NT2/D1 (cell line): Measurements from ENCODE around the gene PGS1.

Source experiments
- DNase-seq: peaks from one replicate; pipeline ENCODE4 v3.0.0-alpha.2; 2011; ENCODE audit warnings: low read depth, low spot score
- H3K27me3 ChIP-seq: 2 replicates; pipeline ENCODE4 v1.6.0; 2011; ENCODE audit warnings: mild to moderate bottlenecking; ENCODE audit not compliant: insufficient read length, insufficient read depth
- H3K36me3 ChIP-seq: 2 replicates; pipeline ENCODE4 v1.6.1; 2011; ENCODE audit warnings: mild to moderate bottlenecking, low read length, mixed read lengths; ENCODE audit not compliant: insufficient read depth, insufficient read length
- H3K4me1 ChIP-seq: 2 replicates; pipeline ENCODE4 v1.5.1; 2011; ENCODE audit not compliant: insufficient read depth, insufficient read length
- H3K4me3 ChIP-seq: 2 replicates; pipeline ENCODE4 v1.5.1; 2011; ENCODE audit warnings: low read depth; ENCODE audit not compliant: insufficient read length
- H3K9ac ChIP-seq: 2 replicates; pipeline ENCODE4 v1.6.0; 2011; ENCODE audit warnings: low read depth; ENCODE audit not compliant: insufficient read length
- H3K9me3 ChIP-seq: 2 replicates; pipeline ENCODE4 v1.5.1; 2011; ENCODE audit warnings: mild to moderate bottlenecking, low read length; ENCODE audit not compliant: insufficient read depth
- SUZ12 ChIP-seq: IDR thresholded peaks from 2 replicates; pipeline ENCODE4 v1.6.1; 2011; ENCODE audit not compliant: insufficient read length, insufficient read depth; ENCODE audit errors: extremely low read depth
- YY1 ChIP-seq: IDR thresholded peaks from 2 replicates; pipeline ENCODE4 v1.6.1; 2011; ENCODE audit not compliant: insufficient read length, insufficient read depth
- ZNF274 ChIP-seq: IDR thresholded peaks from 2 replicates; pipeline ENCODE4 v1.6.1; 2011; ENCODE audit warnings: mild to moderate bottlenecking, low read depth, low read length

The PGS1 gene

DNA sequence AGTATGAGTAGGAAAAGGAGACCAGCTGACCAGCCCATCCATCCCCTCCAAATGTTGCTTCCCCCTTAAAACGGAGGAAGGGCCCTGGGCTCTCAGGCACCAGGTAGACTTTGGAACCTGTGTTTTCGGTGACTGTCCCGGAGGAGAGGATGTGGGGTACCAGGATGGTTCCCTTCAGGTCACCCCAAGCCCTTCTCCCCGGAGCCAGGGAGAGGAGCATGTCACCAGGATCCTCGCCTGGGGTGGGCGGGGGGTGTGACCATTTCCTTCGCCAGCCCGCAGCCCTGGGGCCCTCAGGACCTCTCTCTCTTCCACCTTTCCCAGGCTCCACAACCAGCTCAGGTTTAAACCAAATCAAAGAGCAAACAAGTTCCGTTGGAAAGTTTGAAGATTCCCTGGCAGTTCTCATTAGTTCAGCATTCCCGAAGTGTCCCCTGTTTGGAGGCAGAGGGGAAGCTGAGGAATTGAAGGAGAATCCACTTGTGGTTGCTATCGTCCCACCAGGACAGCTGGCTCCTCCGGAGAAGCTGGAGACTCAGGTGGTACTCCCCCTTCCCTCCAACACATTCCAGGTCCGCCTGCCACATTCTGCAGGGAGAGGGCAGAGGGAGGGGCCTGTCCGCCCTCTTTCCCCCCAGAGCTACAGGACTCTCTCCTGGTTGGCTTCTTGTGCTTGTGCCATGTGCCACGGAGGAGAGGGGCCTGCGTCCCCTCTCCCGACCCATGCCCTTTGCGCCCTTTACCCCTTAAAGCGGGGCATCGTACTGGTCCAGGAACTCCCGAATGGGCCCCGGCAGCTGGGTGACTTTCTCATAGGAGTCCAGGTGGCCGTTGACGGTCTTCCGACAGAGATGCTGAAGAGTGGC lies 20.5 kb upstream of the PGS1 start:
- DNase-seq, result no peak
- Histone ChIP-seq H3K27me3 (peaks cover 72% of the 10 kb centered on the region), H3K36me3 (peaks cover 30% of the 10 kb centered on the region), H3K4me1 (peaks cover 32% of the 10 kb centered on the region), H3K9ac (no peak overlapping the region), H3K4me3 (no peak overlapping the region), H3K9me3 (no peaks in the 10 kb centered on the region)
- TF ChIP-seq SUZ12 (no peak), ZNF274 (no peak), YY1 (no peak)

DNA sequence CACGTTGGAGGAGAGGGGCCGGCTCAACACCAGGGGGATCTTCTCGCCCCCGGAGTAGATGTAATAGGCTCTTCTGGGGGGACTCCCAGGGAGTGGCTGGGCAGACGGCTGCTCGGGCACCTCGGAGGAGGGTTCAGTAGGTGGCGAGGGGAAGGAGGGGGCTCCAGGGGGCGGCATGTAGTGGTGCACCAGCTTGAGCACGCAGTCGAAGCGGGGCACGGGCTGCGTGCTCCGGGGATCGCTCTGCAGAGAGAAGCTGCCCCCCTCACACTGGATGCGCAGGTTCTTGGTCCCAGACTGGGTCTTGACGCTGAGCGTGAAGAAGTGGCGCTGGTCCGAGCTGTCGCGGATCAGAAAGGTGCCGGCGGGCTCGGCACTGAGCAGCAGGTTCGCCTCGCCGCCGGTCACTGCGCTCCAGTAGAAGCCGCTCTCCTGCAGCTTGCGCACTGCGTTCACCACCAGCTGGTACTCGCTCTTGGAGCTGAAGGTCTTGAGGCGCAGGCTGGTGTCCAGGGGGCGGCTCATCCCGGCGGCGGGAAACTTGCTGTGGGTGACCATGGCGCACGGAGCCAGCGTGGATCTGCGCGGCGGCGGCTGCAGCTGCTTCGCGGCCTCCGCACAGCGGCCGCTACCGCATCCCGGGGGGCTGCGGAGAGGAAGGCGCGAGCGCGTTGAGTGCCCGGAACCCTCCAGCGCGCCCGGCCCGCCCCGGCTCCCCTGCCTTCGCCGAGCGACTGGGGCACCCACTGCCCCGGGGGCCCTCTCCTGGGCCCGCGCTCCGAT lies 19.7 kb upstream of the PGS1 start:
- Histone ChIP-seq H3K9me3 (no peaks in the 10 kb centered on the region), H3K27me3 (peaks cover 76% of the 10 kb centered on the region), H3K36me3 (peaks cover 30% of the 10 kb centered on the region), H3K4me3 (peak overlapping the region; percentile 80), H3K4me1 (peaks cover 32% of the 10 kb centered on the region), H3K9ac (peak overlapping the region; percentile 81)
- TF ChIP-seq SUZ12, result peak; percentile 79
- no peak for TF ChIP-seq ZNF274
- TF ChIP-seq YY1, result no peak
- DNase-seq, result no peak

DNA sequence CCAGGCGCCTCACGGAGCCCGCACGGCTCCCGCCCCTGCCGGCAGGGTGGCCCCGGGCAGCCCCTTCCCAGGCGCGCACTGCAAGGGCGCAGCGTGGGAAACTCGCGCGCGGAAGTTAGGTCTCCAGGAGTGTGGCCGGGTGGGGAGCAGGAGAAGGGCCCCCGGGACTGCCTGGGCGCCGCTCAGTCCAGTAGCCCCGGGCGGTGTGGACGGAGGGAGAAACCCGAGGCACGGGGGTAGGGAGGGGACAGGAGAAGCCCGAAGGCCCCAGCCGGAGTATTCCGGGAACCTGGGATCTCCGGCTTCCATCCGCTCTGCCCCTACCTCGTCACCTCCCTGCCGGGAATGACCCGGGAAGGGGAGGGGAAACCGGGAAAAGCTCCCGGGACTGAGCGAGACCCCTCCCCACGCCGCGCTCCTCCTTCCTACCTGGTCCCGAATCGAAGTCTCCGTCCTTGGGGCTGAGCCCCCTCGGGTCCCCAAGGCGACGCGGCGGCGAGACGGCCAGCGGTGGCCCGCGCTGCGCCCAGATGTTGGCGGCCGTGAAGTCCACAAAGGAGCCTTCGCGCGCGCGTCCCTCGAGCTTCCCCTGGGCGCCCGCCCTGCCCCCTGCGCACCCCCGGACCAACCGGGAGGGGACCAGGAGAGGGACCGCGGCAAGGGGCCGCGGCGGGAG lies 19.0 kb upstream of the PGS1 start:
- TF ChIP-seq YY1 (no peak), SUZ12 (no peak), ZNF274 (no peak)
- DNase-seq, result no peak
- Histone ChIP-seq H3K4me3 (peak overlapping the region; percentile 80), H3K36me3 (peaks cover 30% of the 10 kb centered on the region), H3K9me3 (no peaks in the 10 kb centered on the region), H3K9ac (peak overlapping the region; percentile 81), H3K4me1 (peaks cover 31% of the 10 kb centered on the region), H3K27me3 (peaks cover 75% of the 10 kb centered on the region)

DNA sequence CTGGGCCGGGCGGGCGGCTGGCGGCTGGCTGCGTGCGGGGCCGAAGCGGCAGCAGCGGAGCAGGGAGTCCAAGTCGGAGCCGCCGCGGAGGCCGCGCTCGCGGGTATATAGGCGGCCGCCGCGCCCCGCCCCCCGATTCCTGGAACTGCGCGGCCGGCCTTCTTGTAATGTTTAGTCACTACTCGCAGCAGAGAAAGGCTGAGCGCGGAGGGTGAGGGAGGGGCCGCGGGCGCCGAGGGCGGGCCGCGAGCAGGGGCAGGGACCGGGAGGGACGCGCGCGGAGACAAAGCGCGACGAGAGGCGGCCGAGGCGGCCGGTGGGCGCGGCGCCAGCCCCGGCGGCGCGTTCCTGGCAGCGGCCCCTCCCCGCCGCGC lies 18.5 kb upstream of the PGS1 start, which contains the start of gene SOCS3:
Gene SOCS3 (minus strand): TSS at position 81 of the 374 bp plus-strand sequence. CDS start 982 bp downstream, outside the sequence.
- Histone ChIP-seq H3K4me3 (peak within 1 kb of the TSS; percentile 80), H3K9ac (peak within 1 kb of the TSS; percentile 81), H3K4me1 (peaks cover 33% of the 10 kb centered on the region), H3K9me3 (no peaks in the 10 kb centered on the region), H3K27me3 (peaks cover 75% of the 10 kb centered on the region), H3K36me3 (peaks cover 30% of the 10 kb centered on the region)
- TF ChIP-seq SUZ12, result no peak
- DNase-seq, result peak; percentile 66

DNA sequence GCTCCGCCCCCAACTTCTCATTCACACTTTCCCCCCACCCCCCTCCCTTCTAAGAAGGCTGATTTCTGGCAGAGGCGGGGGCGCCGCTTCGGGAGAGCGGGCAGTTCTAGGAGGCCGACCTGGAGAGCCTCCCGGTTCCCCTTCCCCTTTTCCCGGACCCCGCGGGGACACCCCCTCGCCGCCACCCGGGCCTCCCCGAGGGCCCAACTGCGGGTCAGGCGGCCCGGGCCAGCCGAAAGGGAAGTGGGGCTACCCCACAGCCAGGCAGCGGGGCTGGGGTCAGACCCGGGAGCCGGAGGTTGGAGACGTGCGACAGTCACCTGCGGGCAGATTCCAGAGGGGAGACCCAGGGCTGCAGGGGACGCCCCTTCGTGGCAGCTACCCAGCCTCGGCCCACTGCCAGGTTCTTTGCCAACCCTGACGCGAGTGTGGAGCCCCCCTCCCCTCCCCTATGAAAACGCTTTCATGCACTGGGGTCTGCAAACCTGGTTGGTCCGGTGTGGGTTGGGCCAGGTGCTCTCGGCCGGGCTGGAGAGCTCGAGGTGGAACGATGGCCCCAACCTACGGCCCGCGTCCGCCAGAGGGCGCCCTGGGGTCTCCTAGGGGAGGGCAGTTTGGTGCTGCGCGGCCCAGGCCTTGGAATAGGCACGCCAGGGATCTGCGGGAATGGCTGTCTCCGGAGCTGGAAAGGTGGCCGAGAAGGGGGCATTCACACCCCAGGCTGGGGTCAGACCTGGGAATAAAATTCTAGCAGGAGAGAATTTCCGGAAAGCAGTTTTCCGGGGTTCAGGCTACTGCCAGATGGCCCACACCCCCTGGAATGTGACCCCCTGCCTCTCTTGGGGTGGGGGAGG lies 17.9 kb upstream of the PGS1 start:
- H3K27me3 ChIP-seq, result peaks cover 71% of the 10 kb centered on the region
- H3K4me3 ChIP-seq, result peak overlapping the region; percentile 80
- H3K36me3 ChIP-seq, result peaks cover 27% of the 10 kb centered on the region
- H3K9me3 ChIP-seq, result no peaks in the 10 kb centered on the region
- DNase-seq, result peak; percentile 83
- H3K4me1 ChIP-seq, result peaks cover 36% of the 10 kb centered on the region
- TF ChIP-seq ZNF274, result no peak
- TF ChIP-seq SUZ12, result no peak
- TF ChIP-seq YY1, result no peak
- peak overlapping the region; percentile 79 for H3K9ac ChIP-seq

DNA sequence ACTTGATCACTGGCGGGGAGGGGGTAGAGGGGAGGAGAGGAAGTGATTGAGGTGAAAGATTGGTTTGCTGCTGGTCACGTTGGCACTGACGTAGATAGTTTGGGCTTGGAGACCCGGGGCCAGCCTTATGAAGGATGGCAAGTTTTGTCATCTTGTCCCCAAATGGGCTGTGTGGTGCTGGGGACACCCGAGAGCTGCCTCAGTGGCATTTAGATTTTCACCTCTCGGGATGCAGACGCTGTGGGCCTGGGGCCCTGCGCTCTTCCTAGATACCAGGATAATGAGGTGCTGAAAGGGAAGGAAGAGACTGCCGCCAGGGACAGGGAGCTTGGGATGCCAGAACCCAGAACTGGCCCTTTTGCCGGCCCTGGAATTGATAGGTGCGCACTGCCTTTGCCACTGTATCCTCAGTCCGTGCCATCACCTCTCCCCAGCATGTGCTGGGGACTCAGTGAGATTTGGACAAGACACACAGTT lies 17.2 kb upstream of the PGS1 start:
- peaks cover 33% of the 10 kb centered on the region for H3K4me1 ChIP-seq
- no peak overlapping the region for H3K4me3 ChIP-seq
- H3K36me3 ChIP-seq, result peaks cover 23% of the 10 kb centered on the region
- peaks cover 66% of the 10 kb centered on the region for H3K27me3 ChIP-seq
- DNase-seq, result no peak
- H3K9me3 ChIP-seq, result no peaks in the 10 kb centered on the region
- no peak overlapping the region for H3K9ac ChIP-seq
- TF ChIP-seq SUZ12 (no peak), YY1 (no peak), ZNF274 (no peak)
